A549 (cell line): ENCODE data around the gene PDLIM5. TPM values are rescaled to one million over a fixed set of nuclear protein-coding genes. Genes with fewer than 3 reads are reported as not detected.

Source experiments
- ATAC-seq, 2 experiments: fragments of 200-7000 bp in 1 of 2; fragments of >200 bp in 1 of 2; cut with Nextera tagmentation in 1 of 2; cut with Tn5 transposase in 1 of 2; 3 replicates each; pipeline versions ENCODE4 v1.8.0 to v1.9.1; 2018 to 2020; ENCODE audit warnings: mild to moderate bottlenecking in 1 of 2, moderate library complexity in 1 of 2
- CTCF ChIA-PET: fragments of 300-600 bp; sonication (Branson Sonifier 250); formaldehyde crosslinking; extraction: SDS; loops from one replicate; lab custom pipeline; 2021; ENCODE audit warnings: antibody characterized with exemption, inconsistent platforms; lab: Yijun Ruan, JAX
- POLR2A ChIA-PET: fragments of 350-600 bp; formaldehyde crosslinking; extraction: SDS; loops from one replicate; lab custom pipeline; 2021; ENCODE audit warnings: antibody characterized with exemption, inconsistent platforms; lab: Yijun Ruan, JAX
- DNase-seq, 2 experiments: peaks; one replicate each; pipeline versions ENCODE4 v3.0.0 to v3.0.0-alpha.2; 2011 to 2016; ENCODE audit warnings: low read depth in 1 of 2, low spot score in 1 of 2
- FAIRE-seq: peaks from 2 replicates; lab custom pipeline; 2011; peaks lifted over from hg19 to GRCh38; lab: Jason Lieb, UNC
- H3K27ac ChIP-seq, 2 experiments: fragments of >200 bp; sonication (Bioruptor Twin); formaldehyde crosslinking; 3 replicates each; pipeline ENCODE4 v1.5.1; 2016 to 2017
- H3K4me1 ChIP-seq: fragments of >200 bp; sonication (Bioruptor Twin); formaldehyde crosslinking; 3 replicates; pipeline ENCODE4 v1.6.1; 2016
- H3K4me2 ChIP-seq: fragments of >200 bp; sonication (Bioruptor Twin); formaldehyde crosslinking; 3 replicates; pipeline ENCODE4 v1.6.1; 2016
- H3K4me3 ChIP-seq: fragments of >200 bp; sonication (Bioruptor Twin); formaldehyde crosslinking; 3 replicates; pipeline ENCODE4 v1.5.1; 2016
- H3K9me3 ChIP-seq: fragments of >200 bp; sonication (Bioruptor Twin); formaldehyde crosslinking; 3 replicates; pipeline ENCODE4 v1.6.1; 2016
- ATOH8 ChIP-seq: fragments of 250-450 bp; sonication (Bioruptor Pico); IDR thresholded peaks from 2 replicates; pipeline ENCODE4 v1.5.0; 2020; ENCODE audit warnings: low read depth, mild to moderate bottlenecking, moderate library complexity
- CEBPB ChIP-seq, 2 experiments: fragments of >200 bp in 1 of 2; sonication (Bioruptor Twin) in 1 of 2; formaldehyde crosslinking in 1 of 2; IDR thresholded peaks; 2 replicates each; pipeline ENCODE4 v1.6.1; 2012 to 2016
- FOXS1 ChIP-seq: fragments of 250-450 bp; sonication (Bioruptor Pico); IDR thresholded peaks from 2 replicates; pipeline ENCODE4 v1.5.0; 2020; ENCODE audit warnings: mild to moderate bottlenecking, moderate library complexity
- HOXB13 ChIP-seq: fragments of 250-450 bp; sonication (Bioruptor Pico); IDR thresholded peaks from 2 replicates; pipeline ENCODE4 v1.5.0; 2020; ENCODE audit warnings: low read depth, mild to moderate bottlenecking, moderate library complexity
- MAFK ChIP-seq: fragments of 450-650 bp; IDR thresholded peaks from 2 replicates; pipeline ENCODE4 v1.6.1; 2014; ENCODE audit not compliant: partially characterized antibody
- MAZ ChIP-seq: fragments of 150-350 bp; IDR thresholded peaks from 2 replicates; pipeline ENCODE4 v1.6.1; 2014; ENCODE audit warnings: antibody characterized with exemption, low read depth, low read length, borderline replicate concordance
- MYC ChIP-seq: IDR thresholded peaks from 2 replicates; pipeline ENCODE4 v1.6.1; 2012; ENCODE audit warnings: mild to moderate bottlenecking, inconsistent platforms, low read length, improper control_type of control experiment, borderline replicate concordance
- NPAS2 ChIP-seq: fragments of 250-450 bp; sonication (Bioruptor Pico); IDR thresholded peaks from 2 replicates; pipeline ENCODE4 v1.8.0; 2022; ENCODE audit warnings: mild to moderate bottlenecking, moderate library complexity, borderline replicate concordance
- NR3C1 ChIP-seq: fragments of >200 bp; sonication (Bioruptor Twin); formaldehyde crosslinking; IDR thresholded peaks from 3 replicates; pipeline ENCODE4 v1.6.1; 2017
- PHF8 ChIP-seq: fragments of 200-600 bp; sonication (generic); IDR thresholded peaks from 2 replicates; pipeline ENCODE4 v1.6.1; 2016; ENCODE audit warnings: low read depth, mild to moderate bottlenecking, antibody characterized with exemption, moderate library complexity, borderline replicate concordance
- POLR2A ChIP-seq: IDR thresholded peaks from 2 replicates; pipeline ENCODE4 v1.6.1; 2012; ENCODE audit warnings: mild to moderate bottlenecking, low read length
- POLR2AphosphoS2 ChIP-seq: conservative IDR thresholded peaks from 2 replicates; pipeline ENCODE4 v1.6.1; 2012; ENCODE audit warnings: low read length, improper control_type of control experiment, inconsistent platforms
- RAD21 ChIP-seq, 2 experiments: fragments of >200 bp in 1 of 2; sonication (Bioruptor Twin) in 1 of 2; formaldehyde crosslinking in 1 of 2; IDR thresholded peaks in 1 of 2; conservative IDR thresholded peaks in 1 of 2; 2 replicates in 1 of 2; 3 replicates in 1 of 2; pipeline ENCODE4 v1.6.1; 2012 to 2018; ENCODE audit warnings: inconsistent platforms in 1 of 2
- RCOR1 ChIP-seq: fragments of 150-350 bp; IDR thresholded peaks from 2 replicates; pipeline ENCODE4 v1.6.1; 2014; ENCODE audit warnings: antibody characterized with exemption, low read length, low read depth
- RFX5 ChIP-seq: fragments of 450-650 bp; IDR thresholded peaks from 2 replicates; pipeline ENCODE4 v1.7.1; 2014; ENCODE audit warnings: antibody characterized with exemption, mild to moderate bottlenecking, moderate library complexity
- ZC3H11A ChIP-seq: fragments of 450-650 bp; IDR thresholded peaks from 2 replicates; pipeline ENCODE4 v1.6.1; 2014; ENCODE audit warnings: antibody characterized with exemption, mild to moderate bottlenecking
- ZSCAN20 ChIP-seq: fragments of 250-450 bp; sonication (Bioruptor Pico); IDR thresholded peaks from 2 replicates; pipeline ENCODE4 v1.8.0; 2022; ENCODE audit warnings: mild to moderate bottlenecking, moderate library complexity
- WGBS: methylation state at CpG from one replicate; pipeline ENCODE4 v1.1.6; 2017; ENCODE audit errors: missing lambda C conversion rate; 5-methylcytosine and 5-hydroxymethylcytosine counted together
- polyA plus RNA-seq, 4 experiments: library from polyadenylated mRNA; depleted of rRNA in 3 of 4; stranded (reverse); fragments of >200 nt; fragmentation: RNase III in 1 of 4; extraction: RNeasy Plus Mini Kit Qiagen cat#74134 plus additional on column Dnase treatment in 1 of 4; gene quantifications; 2 replicates in 3 of 4; 3 replicates in 1 of 4; pipeline ENCODE4 v1.2.3, GENCODE V29; 2011 to 2017
- TF ChIP-seq, protein P1 (sequence below): fragments of >200 bp; sonication (Bioruptor Twin); formaldehyde crosslinking; IDR thresholded peaks from 2 replicates; pipeline ENCODE4 v1.6.1; 2016
- TF ChIP-seq, protein P2 (sequence below): fragments of 150-350 bp; IDR thresholded peaks from 2 replicates; pipeline ENCODE4 v1.6.1; 2014; ENCODE audit warnings: low read depth, mild to moderate bottlenecking, low read length

Gene PDLIM5
- polyA plus RNA-seq, 2 of the 4 experiments (the other 2 are of a cell fraction) = 54.2 to 242 TPM

GRCh38 chr4:94564252-94564651 is 112.5 kb downstream of the PDLIM5 start:
- POLR2A ChIA-PET = no interaction called here
- CTCF ChIA-PET = interaction anchor here (1.1 kb wide), 1 partner anchor 156 kb away, joined by 3 read pairs; no protein-coding TSS in a partner anchor
- no peak overlapping the region for H3K4me2 ChIP-seq
- ATAC-seq (no peak), DNase-seq (no peak)
- WGBS = 86% methylated on average over 2 of the region's 2 CpGs
- H3K9me3 ChIP-seq = no peaks in the 10 kb centered on the region
- H3K4me3 ChIP-seq = no peak overlapping the region
- peaks cover 38% of the 10 kb centered on the region for H3K4me1 ChIP-seq
- peak overlapping the region in 1 of 2 experiments; percentile 39; a peak in 1 of 6 replicates for H3K27ac ChIP-seq
- TF ChIP-seq PHF8 = no peak
- TF ChIP-seq FOXS1 (CRISPR knock-in tag) = no peak
- no peak for TF ChIP-seq RFX5
- TF ChIP-seq MAFK = no peak
- no peak for TF ChIP-seq HOXB13 (CRISPR knock-in tag)
- no peak for TF ChIP-seq POLR2A
- TF ChIP-seq NR3C1 = no peak
- no peak for TF ChIP-seq ZC3H11A
- TF ChIP-seq POLR2AphosphoS2 = no peak
- no peak for TF ChIP-seq RAD21 (conservative IDR thresholded peaks at IDR 0.05 in 1 of 2, IDR thresholded peaks at IDR 0.05 in 1 of 2)
- no peak for TF ChIP-seq CEBPB (IDR thresholded peaks at IDR 0.05)
- TF ChIP-seq, protein P1, sequence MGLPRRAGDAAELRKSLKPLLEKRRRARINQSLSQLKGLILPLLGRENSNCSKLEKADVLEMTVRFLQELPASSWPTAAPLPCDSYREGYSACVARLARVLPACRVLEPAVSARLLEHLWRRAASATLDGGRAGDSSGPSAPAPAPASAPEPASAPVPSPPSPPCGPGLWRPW = no peak
- TF ChIP-seq NPAS2 = no peak
- TF ChIP-seq ZSCAN20 (CRISPR knock-in tag) = no peak
- TF ChIP-seq MAZ = no peak
- TF ChIP-seq, protein P2, sequence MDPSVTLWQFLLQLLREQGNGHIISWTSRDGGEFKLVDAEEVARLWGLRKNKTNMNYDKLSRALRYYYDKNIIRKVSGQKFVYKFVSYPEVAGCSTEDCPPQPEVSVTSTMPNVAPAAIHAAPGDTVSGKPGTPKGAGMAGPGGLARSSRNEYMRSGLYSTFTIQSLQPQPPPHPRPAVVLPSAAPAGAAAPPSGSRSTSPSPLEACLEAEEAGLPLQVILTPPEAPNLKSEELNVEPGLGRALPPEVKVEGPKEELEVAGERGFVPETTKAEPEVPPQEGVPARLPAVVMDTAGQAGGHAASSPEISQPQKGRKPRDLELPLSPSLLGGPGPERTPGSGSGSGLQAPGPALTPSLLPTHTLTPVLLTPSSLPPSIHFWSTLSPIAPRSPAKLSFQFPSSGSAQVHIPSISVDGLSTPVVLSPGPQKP = no peak
- TF ChIP-seq, all 56 proteins: peak for 0
- FAIRE-seq = no peak

GRCh38 chr4:94566420-94566819 is 114.7 kb downstream of the PDLIM5 start:
- no peak overlapping the region for H3K27ac ChIP-seq
- CTCF ChIA-PET = no interaction called here
- ATAC-seq (no peak; a peak in 1 of 6 replicates), FAIRE-seq (no peak), DNase-seq (no peak)
- H3K4me1 ChIP-seq = peaks cover 38% of the 10 kb centered on the region; the same call in 2 of the 3 replicates
- POLR2A ChIA-PET = no interaction called here
- no peaks in the 10 kb centered on the region for H3K9me3 ChIP-seq
- TF ChIP-seq MYC = no peak
- H3K4me2 ChIP-seq = no peak overlapping the region
- WGBS = 67% methylated on average over 4 of the region's 4 CpGs
- no peak overlapping the region for H3K4me3 ChIP-seq

- ChIA-PET POLR2A (no interaction called here), CTCF (no interaction called here)
- DNase-seq (no peak), FAIRE-seq (no peak), ATAC-seq (no peak)
- TF ChIP-seq RCOR1 = no peak
- Histone ChIP-seq H3K9me3 (no peaks in the 10 kb centered on the region), H3K27ac (no peak overlapping the region), H3K4me3 (no peak overlapping the region), H3K4me2 (peak overlapping the region; percentile 2; the same call in 1 of the 3 replicates), H3K4me1 (peaks cover 30% of the 10 kb centered on the region; the same call in 1 of the 3 replicates)
- 74% methylated on average over 5 of the region's 5 CpGs for WGBS
Measured at GRCh38 chr4:94567811-94568210, 116.1 kb downstream of the PDLIM5 start.

DNA sequence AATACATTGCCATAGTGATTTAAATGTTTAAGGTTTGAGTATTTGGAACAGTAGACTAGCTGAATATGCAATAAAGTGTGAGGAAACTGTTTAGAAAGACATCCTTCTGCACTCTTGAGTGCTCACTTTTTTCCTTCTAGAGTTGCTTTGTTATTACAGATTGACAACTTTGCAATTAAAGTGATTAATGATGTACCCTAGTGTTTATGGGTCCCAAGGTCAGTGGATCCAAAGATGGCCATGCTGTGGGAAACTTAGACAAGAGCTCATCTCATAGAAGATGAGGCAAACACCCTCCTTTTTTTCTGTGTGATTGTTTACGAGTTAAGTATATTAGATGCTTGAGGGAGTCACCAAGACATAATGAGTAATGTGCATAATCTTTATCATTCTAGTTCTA is 118.8 kb downstream of the PDLIM5 start:
- Histone ChIP-seq H3K27ac (no peak overlapping the region), H3K4me3 (no peak overlapping the region), H3K4me2 (no peak overlapping the region), H3K4me1 (peaks cover 41% of the 10 kb centered on the region; the same call in 2 of the 3 replicates), H3K9me3 (no peaks in the 10 kb centered on the region)
- DNase-seq = no peak
- FAIRE-seq = no peak
- no peak for ATAC-seq
- ChIA-PET CTCF (no interaction called here), POLR2A (no interaction called here)
- WGBS = 82% methylated on average over 1 of the region's 1 CpG
- no peak for TF ChIP-seq ATOH8
